HEK293 (cell line): Measurements from ENCODE around the gene DVL1.

ENCODE experiments used
- CTCF ChIA-PET: fragments of 350-600 bp; formaldehyde crosslinking; extraction: SDS; loops from one replicate; lab custom pipeline; 2021; ENCODE audit warnings: antibody characterized with exemption; lab: Yijun Ruan, JAX
- POLR2A ChIA-PET: fragments of 300-600 bp; formaldehyde crosslinking; extraction: SDS; loops from one replicate; lab custom pipeline; 2020; ENCODE audit warnings: antibody characterized with exemption, inconsistent platforms; lab: Yijun Ruan, JAX
- H3K27ac ChIP-seq: fragments of 200-500 bp; sonication (Bioruptor generic); 2 replicates; pipeline ENCODE4 v1.5.1; 2014; ENCODE audit warnings: low read depth, low read length, control low read depth, inconsistent platforms; ENCODE audit errors: extremely low read depth
- H3K36me3 ChIP-seq, 2 experiments: fragments of 200-500 bp in 1 of 2; sonication (Bioruptor generic) in 1 of 2; 1 replicate in 1 of 2; 2 replicates in 1 of 2; pipeline ENCODE4 v1.5.1; 2014 to 2017; ENCODE audit warnings: inconsistent platforms in 2 of 2, low read length in 2 of 2; ENCODE audit not compliant: control insufficient read depth in 2 of 2, insufficient read depth in 1 of 2
- H3K4me1 ChIP-seq: fragments of 200-500 bp; sonication (Bioruptor generic); 2 replicates; pipeline ENCODE4 v1.5.1; 2014; ENCODE audit warnings: mild to moderate bottlenecking, low read length, inconsistent platforms; ENCODE audit not compliant: control insufficient read depth, insufficient read depth
- H3K4me3 ChIP-seq: 2 replicates; pipeline ENCODE4 v1.5.1; 2011; ENCODE audit warnings: low read depth, mild to moderate bottlenecking, control low read depth, low read length, moderate library complexity
- H3K9me3 ChIP-seq: fragments of 200-500 bp; sonication (Bioruptor generic); 2 replicates; pipeline ENCODE4 v1.5.1; 2014; ENCODE audit warnings: low read depth, low read length, inconsistent platforms; ENCODE audit not compliant: control insufficient read depth, insufficient read depth
- BCL11A ChIP-seq: fragments of 450-650 bp; formaldehyde crosslinking; IDR thresholded peaks from 2 replicates; pipeline ENCODE4 v1.5.1; 2016; ENCODE audit warnings: low read depth, missing biosample characterization, missing genetic modification characterization
- BCL11B ChIP-seq: fragments of 450-650 bp; formaldehyde crosslinking; IDR thresholded peaks from 2 replicates; pipeline ENCODE4 v1.5.1; 2016; ENCODE audit warnings: low read depth, missing biosample characterization, missing genetic modification characterization
- GLIS1 ChIP-seq: fragments of 450-650 bp; formaldehyde crosslinking; IDR thresholded peaks from 2 replicates; pipeline ENCODE4 v1.5.1; 2016; ENCODE audit warnings: missing biosample characterization, missing genetic modification characterization
- GLIS2 ChIP-seq: fragments of 450-650 bp; formaldehyde crosslinking; IDR thresholded peaks from 2 replicates; pipeline ENCODE4 v1.5.1; 2016; ENCODE audit warnings: missing biosample characterization, missing genetic modification characterization
- ZBTB11 ChIP-seq: fragments of 450-650 bp; formaldehyde crosslinking; conservative IDR thresholded peaks from 2 replicates; pipeline ENCODE4 v1.5.1; 2016; ENCODE audit warnings: low read depth, missing biosample characterization, missing genetic modification characterization
- ZEB2 ChIP-seq: fragments of 450-650 bp; formaldehyde crosslinking; IDR thresholded peaks from 2 replicates; pipeline ENCODE4 v1.5.1; 2016; ENCODE audit warnings: missing biosample characterization, missing genetic modification characterization
- ZFP69B ChIP-seq: fragments of 450-650 bp; formaldehyde crosslinking; IDR thresholded peaks from 2 replicates; pipeline ENCODE4 v1.5.1; 2016; ENCODE audit warnings: missing biosample characterization, missing genetic modification characterization
- ZNF146 ChIP-seq: fragments of 450-650 bp; formaldehyde crosslinking; IDR thresholded peaks from 2 replicates; pipeline ENCODE4 v1.5.1; 2016; ENCODE audit warnings: missing biosample characterization, missing genetic modification characterization
- ZNF211 ChIP-seq: fragments of 450-650 bp; formaldehyde crosslinking; IDR thresholded peaks from 2 replicates; pipeline ENCODE4 v1.5.1; 2016; ENCODE audit warnings: low read depth, missing biosample characterization, missing genetic modification characterization
- ZNF223 ChIP-seq: fragments of 450-650 bp; formaldehyde crosslinking; IDR thresholded peaks from 2 replicates; pipeline ENCODE4 v1.5.1; 2016; ENCODE audit warnings: missing biosample characterization, missing genetic modification characterization
- ZNF266 ChIP-seq: fragments of 450-650 bp; formaldehyde crosslinking; IDR thresholded peaks from 2 replicates; pipeline ENCODE4 v1.5.1; 2016; ENCODE audit warnings: missing biosample characterization, missing genetic modification characterization, low read depth
- ZNF600 ChIP-seq: fragments of 450-650 bp; formaldehyde crosslinking; IDR thresholded peaks from 2 replicates; pipeline ENCODE4 v1.5.1; 2016; ENCODE audit warnings: missing biosample characterization, missing genetic modification characterization
- ZNF639 ChIP-seq: fragments of 450-650 bp; formaldehyde crosslinking; IDR thresholded peaks from 2 replicates; pipeline ENCODE4 v1.5.1; 2016; ENCODE audit warnings: missing biosample characterization, missing genetic modification characterization
- ZNF692 ChIP-seq: fragments of 450-650 bp; formaldehyde crosslinking; IDR thresholded peaks from 2 replicates; pipeline ENCODE4 v1.5.1; 2016; ENCODE audit warnings: missing biosample characterization, missing genetic modification characterization
- ZNF843 ChIP-seq: fragments of 450-650 bp; formaldehyde crosslinking; IDR thresholded peaks from 2 replicates; pipeline ENCODE4 v1.5.1; 2016; ENCODE audit warnings: missing biosample characterization, missing genetic modification characterization
- ZSCAN30 ChIP-seq: fragments of 450-650 bp; IDR thresholded peaks from 2 replicates; pipeline ENCODE4 v1.5.1; 2018; ENCODE audit warnings: missing biosample characterization, mild to moderate bottlenecking, missing genetic modification characterization, moderate library complexity
- TF ChIP-seq, protein P1 (sequence below): fragments of 450-650 bp; formaldehyde crosslinking; IDR thresholded peaks from 2 replicates; pipeline ENCODE4 v1.5.1; 2016; ENCODE audit warnings: missing biosample characterization, missing genetic modification characterization
- TF ChIP-seq, protein P2 (sequence below): fragments of 450-650 bp; formaldehyde crosslinking; IDR thresholded peaks from 2 replicates; pipeline ENCODE4 v1.5.1; 2016; ENCODE audit warnings: missing biosample characterization, missing genetic modification characterization
- TF ChIP-seq, protein P3 (sequence below): fragments of 450-650 bp; IDR thresholded peaks from 2 replicates; pipeline ENCODE4 v1.5.1; 2018; ENCODE audit warnings: missing biosample characterization, missing genetic modification characterization

DVL1 gene

GRCh38 chr1:1312450-1313314 is 36.5 kb downstream of the DVL1 start (continued):
- TF ChIP-seq, protein P1, sequence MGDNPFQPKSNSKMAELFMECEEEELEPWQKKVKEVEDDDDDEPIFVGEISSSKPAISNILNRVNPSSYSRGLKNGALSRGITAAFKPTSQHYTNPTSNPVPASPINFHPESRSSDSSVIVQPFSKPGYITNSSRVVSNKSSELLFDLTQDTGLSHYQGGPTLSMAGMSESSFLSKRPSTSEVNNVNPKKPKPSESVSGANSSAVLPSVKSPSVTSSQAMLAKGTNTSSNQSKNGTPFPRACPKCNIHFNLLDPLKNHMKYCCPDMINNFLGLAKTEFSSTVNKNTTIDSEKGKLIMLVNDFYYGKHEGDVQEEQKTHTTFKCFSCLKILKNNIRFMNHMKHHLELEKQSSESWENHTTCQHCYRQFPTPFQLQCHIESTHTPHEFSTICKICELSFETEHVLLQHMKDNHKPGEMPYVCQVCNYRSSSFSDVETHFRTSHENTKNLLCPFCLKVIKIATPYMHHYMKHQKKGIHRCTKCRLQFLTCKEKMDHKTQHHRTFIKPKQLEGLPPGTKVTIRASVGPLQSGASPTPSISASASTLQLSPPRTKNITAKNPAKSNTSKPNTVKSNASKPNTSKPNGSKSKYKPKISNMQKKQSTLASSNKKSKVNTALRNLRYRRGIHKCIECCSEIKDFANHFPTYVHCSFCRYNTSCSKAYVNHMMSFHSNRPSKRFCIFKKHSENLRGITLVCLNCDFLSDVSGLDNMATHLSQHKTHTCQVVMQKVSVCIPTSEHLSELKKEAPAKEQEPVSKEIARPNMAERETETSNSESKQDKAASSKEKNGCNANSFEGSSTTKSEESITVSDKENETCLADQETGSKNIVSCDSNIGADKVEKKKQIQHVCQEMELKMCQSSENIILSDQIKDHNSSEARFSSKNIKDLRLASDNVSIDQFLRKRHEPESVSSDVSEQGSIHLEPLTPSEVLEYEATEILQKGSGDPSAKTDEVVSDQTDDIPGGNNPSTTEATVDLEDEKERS (tag by site-specific recombination), result no peak
- TF ChIP-seq ZNF146 (no peak), ZNF843 (tag by site-specific recombination) (no peak), BCL11A (tag by site-specific recombination) (peak; percentile 11), ZNF639 (no peak), ZFP69B (tag by site-specific recombination) (peak; percentile 77), ZNF211 (tag by site-specific recombination) (no peak), ZNF266 (no peak), ZSCAN30 (tag by site-specific recombination) (no peak)

DNA sequence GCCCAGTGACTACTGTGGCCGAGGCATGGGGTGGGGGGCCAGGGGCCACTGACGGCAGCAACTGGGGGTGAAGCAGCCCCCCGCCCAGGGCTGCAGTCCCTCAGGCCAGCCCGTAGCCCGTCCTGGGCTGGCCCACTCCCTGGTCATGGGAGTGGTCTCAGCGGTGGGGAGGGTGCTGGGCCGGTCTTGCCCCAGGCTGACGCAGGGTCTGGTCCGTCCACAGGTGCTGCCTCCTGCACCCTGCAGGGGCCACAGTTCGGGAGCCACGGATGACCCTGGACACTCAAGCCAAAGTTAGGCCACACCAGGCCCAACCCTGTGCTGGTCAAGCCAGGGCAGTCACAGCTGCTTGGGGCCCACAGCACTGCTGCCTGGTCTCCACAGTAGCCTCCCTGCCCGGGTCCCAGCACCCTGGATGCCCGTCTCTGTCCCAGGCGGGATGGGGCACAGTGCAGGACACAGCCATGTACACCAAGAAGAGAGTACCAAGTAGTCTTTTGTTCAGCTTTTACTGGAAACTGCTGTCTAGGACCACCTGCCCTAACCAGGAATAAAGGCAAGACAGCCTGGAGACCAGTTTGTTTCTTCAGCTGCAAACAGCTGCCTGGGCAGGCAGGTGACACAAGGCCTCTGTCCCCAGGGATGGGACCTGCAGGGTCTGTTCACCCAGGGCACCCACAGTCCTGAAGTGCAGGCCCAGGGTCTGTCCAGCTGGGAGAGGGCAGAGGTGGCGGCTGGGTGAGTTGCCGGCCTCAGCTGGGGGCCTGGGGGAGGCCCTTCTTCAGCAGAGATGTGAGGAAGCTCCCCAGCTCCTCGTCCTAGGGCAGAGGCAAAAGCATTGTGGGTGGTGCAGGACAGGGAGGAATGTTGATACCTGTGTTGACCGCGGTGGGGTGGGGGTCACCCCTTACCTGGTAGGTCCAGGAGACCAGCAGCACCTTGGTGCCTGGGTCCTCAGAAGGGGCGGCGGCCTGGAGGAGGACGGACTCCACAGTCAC is 37.8 kb downstream of the DVL1 start:
- H3K36me3 ChIP-seq, result peaks cover 6 to 72% of the 10 kb centered on the region in 2 experiments; a peak in 2 of 3 replicates
- ChIA-PET POLR2A (interaction anchor here (0.5 to 2.7 kb wide), 4 partner anchors 11 to 77 kb away, joined by 3 to 7 read pairs (median 4); no protein-coding TSS in a partner anchor), CTCF (interaction anchor here (0.5 to 0.6 kb wide), 2 partner anchors 11 to 189 kb away, joined by 3 read pairs; no protein-coding TSS in a partner anchor)
- H3K4me1 ChIP-seq, result 0 out of 2 replicates have a peak, but pooled peaks cover under 1% of the 10 kb centered on the region
- no peak overlapping the region for H3K27ac ChIP-seq
- H3K9me3 ChIP-seq, result no peaks in the 10 kb centered on the region
- H3K4me3 ChIP-seq, result no peak overlapping the region
- peak; percentile 51; the same call in 1 of the 2 replicates for TF ChIP-seq BCL11B
- TF ChIP-seq ZNF692 (tag by site-specific recombination), result peak; percentile 20; the same call in 1 of the 2 replicates
- TF ChIP-seq ZBTB11 (tag by site-specific recombination), result no peak
- no peak for TF ChIP-seq ZNF223 (tag by site-specific recombination)
- TF ChIP-seq, protein P2, sequence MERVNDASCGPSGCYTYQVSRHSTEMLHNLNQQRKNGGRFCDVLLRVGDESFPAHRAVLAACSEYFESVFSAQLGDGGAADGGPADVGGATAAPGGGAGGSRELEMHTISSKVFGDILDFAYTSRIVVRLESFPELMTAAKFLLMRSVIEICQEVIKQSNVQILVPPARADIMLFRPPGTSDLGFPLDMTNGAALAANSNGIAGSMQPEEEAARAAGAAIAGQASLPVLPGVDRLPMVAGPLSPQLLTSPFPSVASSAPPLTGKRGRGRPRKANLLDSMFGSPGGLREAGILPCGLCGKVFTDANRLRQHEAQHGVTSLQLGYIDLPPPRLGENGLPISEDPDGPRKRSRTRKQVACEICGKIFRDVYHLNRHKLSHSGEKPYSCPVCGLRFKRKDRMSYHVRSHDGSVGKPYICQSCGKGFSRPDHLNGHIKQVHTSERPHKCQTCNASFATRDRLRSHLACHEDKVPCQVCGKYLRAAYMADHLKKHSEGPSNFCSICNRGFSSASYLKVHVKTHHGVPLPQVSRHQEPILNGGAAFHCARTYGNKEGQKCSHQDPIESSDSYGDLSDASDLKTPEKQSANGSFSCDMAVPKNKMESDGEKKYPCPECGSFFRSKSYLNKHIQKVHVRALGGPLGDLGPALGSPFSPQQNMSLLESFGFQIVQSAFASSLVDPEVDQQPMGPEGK (tag by site-specific recombination), result 0 out of 2 replicates have a peak, but pooled peaks have one; percentile 15
- peak; percentile 30; the same call in 1 of the 2 replicates for TF ChIP-seq ZEB2 (tag by site-specific recombination)
- TF ChIP-seq GLIS2, result peak; percentile 52
- TF ChIP-seq ZNF600 (tag by site-specific recombination), result peak; percentile 64
- TF ChIP-seq, protein P3, sequence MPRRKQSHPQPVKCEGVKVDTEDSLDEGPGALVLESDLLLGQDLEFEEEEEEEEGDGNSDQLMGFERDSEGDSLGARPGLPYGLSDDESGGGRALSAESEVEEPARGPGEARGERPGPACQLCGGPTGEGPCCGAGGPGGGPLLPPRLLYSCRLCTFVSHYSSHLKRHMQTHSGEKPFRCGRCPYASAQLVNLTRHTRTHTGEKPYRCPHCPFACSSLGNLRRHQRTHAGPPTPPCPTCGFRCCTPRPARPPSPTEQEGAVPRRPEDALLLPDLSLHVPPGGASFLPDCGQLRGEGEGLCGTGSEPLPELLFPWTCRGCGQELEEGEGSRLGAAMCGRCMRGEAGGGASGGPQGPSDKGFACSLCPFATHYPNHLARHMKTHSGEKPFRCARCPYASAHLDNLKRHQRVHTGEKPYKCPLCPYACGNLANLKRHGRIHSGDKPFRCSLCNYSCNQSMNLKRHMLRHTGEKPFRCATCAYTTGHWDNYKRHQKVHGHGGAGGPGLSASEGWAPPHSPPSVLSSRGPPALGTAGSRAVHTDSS, result no peak
- TF ChIP-seq GLIS1 (tag by site-specific recombination), result peak; percentile 66
